NB4 (cell line): ENCODE measurements around the gene CTIF.

Experiments used
- CTCF ChIP-seq: IDR thresholded peaks from one replicate; pipeline ENCODE4 v1.5.1; 2012; ENCODE audit warnings: low read depth, low read length
- MAX ChIP-seq: IDR thresholded peaks from 2 replicates; pipeline ENCODE4 v1.6.1; 2011; ENCODE audit warnings: low read depth, low read length
- MYC ChIP-seq: IDR thresholded peaks from 2 replicates; pipeline ENCODE4 v1.6.1; 2011; ENCODE audit warnings: low read depth, low read length
- POLR2A ChIP-seq: IDR thresholded peaks from 2 replicates; pipeline ENCODE4 v1.6.1; 2011; ENCODE audit warnings: mild to moderate bottlenecking; ENCODE audit not compliant: insufficient read length; ENCODE audit errors: extremely low read depth

- TF ChIP-seq CTCF (no peak), POLR2A (no peak), MAX (no peak), MYC (no peak)
Observed at GRCh38 chr18:48638896-48639771, 100.3 kb downstream of the CTIF start.
